Stimulated activated CD8-positive, alpha-beta memory T cell treated with anti-CD3 and anti-CD28 coated beads, Interleukin-4, amount 100 ng/mL, for 24 hours (primary cell): ENCODE measurements around the gene IGSF11.

Experiments used
- DNase-seq: peaks from one replicate; pipeline ENCODE4 v3.0.0-alpha.2; 2020; ENCODE audit warnings: low read depth

IGSF11 gene

GRCh38 chr3:118949113-118949760 lies 85.4 kb downstream of the IGSF11 start:
- DNase-seq, result no peak

GRCh38 chr3:118948146-118948545 lies 86.5 kb downstream of the IGSF11 start:
- DNase-seq, result no peak

GRCh38 chr3:118946449-118946848 lies 88.2 kb downstream of the IGSF11 start:
- DNase-seq, result no peak

- no peak for DNase-seq
These were observed 88.8 kb downstream of the IGSF11 start for GRCh38 chr3:118945834-118946233.

GRCh38 chr3:118943597-118943996 lies 91.0 kb downstream of the IGSF11 start:
- no peak for DNase-seq

- DNase-seq, result no peak
These were observed 92.0 kb downstream of the IGSF11 start for GRCh38 chr3:118942671-118943070.

GRCh38 chr3:118942195-118942594 lies 92.5 kb downstream of the IGSF11 start:
- DNase-seq, result no peak

- no peak for DNase-seq
These were observed 93.4 kb downstream of the IGSF11 start for GRCh38 chr3:118941236-118941635.

GRCh38 chr3:118938183-118938961 lies 96.3 kb downstream of the IGSF11 start:
- no peak for DNase-seq

GRCh38 chr3:118936811-118937210 lies 97.8 kb downstream of the IGSF11 start:
- DNase-seq, result no peak

- no peak for DNase-seq
These were observed 101.7 kb downstream of the IGSF11 start for GRCh38 chr3:118932822-118933558.

- DNase-seq, result no peak
These were observed 102.7 kb downstream of the IGSF11 start for GRCh38 chr3:118931996-118932395.

- DNase-seq, result no peak
These were observed 107.2 kb downstream of the IGSF11 start for GRCh38 chr3:118927449-118927848.

- DNase-seq, result no peak
These were observed 122.5 kb downstream of the IGSF11 start for GRCh38 chr3:118912188-118912587.

GRCh38 chr3:118910332-118910731 lies 124.3 kb downstream of the IGSF11 start:
- DNase-seq, result no peak

- DNase-seq, result no peak
These were observed 124.9 kb downstream of the IGSF11 start for GRCh38 chr3:118909763-118910162.

- no peak for DNase-seq
These were observed 126.7 kb downstream of the IGSF11 start for GRCh38 chr3:118907909-118908308.

- DNase-seq, result no peak
These were observed 133.7 kb downstream of the IGSF11 start for GRCh38 chr3:118900737-118901525.

GRCh38 chr3:118890206-118890605 lies 144.4 kb downstream of the IGSF11 start:
- no peak for DNase-seq

- DNase-seq, result no peak
These were observed 145.0 kb downstream of the IGSF11 start for GRCh38 chr3:118889691-118890090.

- no peak for DNase-seq
These were observed 147.9 kb downstream of the IGSF11 start for GRCh38 chr3:118886708-118887107.

GRCh38 chr3:118884748-118885206 lies 149.9 kb downstream of the IGSF11 start:
- peak; percentile 67 for DNase-seq
